ENCODE results near the gene NMNAT2. TPM values are rescaled to one million over a fixed set of nuclear protein-coding genes. Genes with fewer than 3 reads are reported as not detected.
"Not testable (repeated sequence)": the region's sequence is repeated elsewhere in the genome, so short reads cannot be mapped to it uniquely, and the experiment has no call there.

Gene NMNAT2
- total RNA-seq, 4 donors from 2014 or later = 0.60 to 1.7 (median 0.92) TPM

DNA sequence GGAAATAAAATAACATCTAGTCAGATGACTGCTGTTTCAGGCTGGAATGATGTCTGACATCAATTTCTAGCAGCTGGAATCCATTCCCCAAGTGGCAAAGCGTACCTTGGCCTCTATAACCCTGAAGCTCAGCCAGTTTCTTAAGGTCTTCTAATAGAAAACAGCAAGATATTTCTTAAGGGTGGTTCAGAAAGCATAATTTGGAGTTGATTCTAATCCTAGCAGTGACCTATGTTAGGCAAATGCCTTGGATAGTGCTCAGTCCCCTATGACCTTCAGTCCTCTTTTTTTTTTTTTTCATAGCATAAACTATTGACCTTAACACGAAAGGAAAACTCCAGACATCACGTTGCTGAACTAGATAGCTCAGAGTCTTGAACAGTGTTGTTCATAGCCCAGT, 175.6 kb downstream of the NMNAT2 start:
- peak in 1 of 2 donors; percentile 64 for DNase-seq (ENCODE audit: low spot score in 2 of 2)
- WGBS, 2 donors = 35 to 38% methylated on average over 3 of the region's 3 CpGs
- Histone ChIP-seq H3K27ac (peak overlapping the region; percentile 65 to 88 (median 78)), H3K4me1 (peaks cover 0 to 56% (median 10%) of the 10 kb centered on the region in 4 donors), H3K9me3 (no peaks in the 10 kb centered on the region), H3K27me3 (no peaks in the 10 kb centered on the region), H3K4me3 (no peak overlapping the region), H3K36me3 (no peaks in the 10 kb centered on the region)
- TF ChIP-seq EP300 (IDR thresholded peaks at IDR 0.05) (peak; percentile 68 to 91), POLR2A (IDR thresholded peaks at IDR 0.05) (peak in 1 of 2 donors; percentile 13), CTCF (IDR thresholded peaks at IDR 0.05) (no peak)

DNA sequence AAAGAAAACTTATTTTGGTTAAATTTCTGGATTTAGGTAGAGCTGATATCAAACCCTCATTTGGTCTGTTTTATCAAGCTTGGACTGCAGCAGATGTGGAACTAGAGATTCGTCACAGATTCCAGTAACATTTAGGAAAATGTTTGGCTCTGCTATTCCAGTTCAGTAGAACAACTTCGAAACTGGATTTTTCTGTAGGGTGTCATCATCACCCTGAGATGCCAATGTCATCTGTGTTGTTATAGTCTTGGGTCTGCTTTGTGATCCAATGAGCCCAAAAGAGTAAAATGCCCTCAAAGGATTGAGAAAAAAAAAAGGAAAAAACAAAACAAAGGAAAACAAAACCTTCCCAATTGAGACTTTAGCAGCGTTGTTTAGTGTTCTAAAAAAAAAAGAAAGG, 176.7 kb downstream of the NMNAT2 start:
- Histone ChIP-seq H3K27me3 (no peaks in the 10 kb centered on the region), H3K4me1 (peaks cover 0 to 56% (median 10%) of the 10 kb centered on the region in 4 donors), H3K4me3 (no peak overlapping the region), H3K9me3 (no peaks in the 10 kb centered on the region), H3K27ac (peak overlapping the region; percentile 65 to 88 (median 78)), H3K36me3 (no peaks in the 10 kb centered on the region)
- no peak for DNase-seq (ENCODE audit: low spot score in 2 of 2)
- no peak for TF ChIP-seq CTCF (IDR thresholded peaks at IDR 0.05)
- TF ChIP-seq POLR2A (IDR thresholded peaks at IDR 0.05) = no peak
- TF ChIP-seq EP300 (IDR thresholded peaks at IDR 0.05) = no peak
- 36 to 43% methylated on average over 3 of the region's 3 CpGs for WGBS, 2 donors

DNA sequence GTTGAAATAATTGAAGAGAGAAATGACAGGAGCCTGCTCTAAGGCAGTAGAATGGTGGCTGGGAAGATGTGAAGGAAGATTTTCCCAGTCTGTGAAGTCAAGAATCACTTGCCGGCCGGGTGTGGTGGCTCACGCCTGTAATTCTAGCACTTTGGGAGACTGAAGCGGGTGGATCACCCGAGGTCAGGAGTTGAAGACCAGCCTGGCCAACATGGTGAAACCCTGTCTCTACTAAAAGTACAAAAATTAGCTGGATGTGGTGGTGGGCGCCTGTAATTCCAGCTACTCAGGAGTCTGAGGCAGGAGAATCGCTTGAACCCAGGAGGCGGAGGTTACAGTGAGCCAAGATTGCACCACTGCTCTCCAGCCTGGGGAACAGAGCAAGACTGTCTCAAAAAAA, 177.3 kb downstream of the NMNAT2 start:
- not testable (repeated sequence) for H3K9me3 ChIP-seq; H3K36me3 ChIP-seq; H3K27me3 ChIP-seq; DNase-seq (ENCODE audit: low spot score in 2 of 2); H3K4me3 ChIP-seq
- 89 to 92% methylated on average over 8 of the region's 8 CpGs for WGBS, 2 donors
- peak overlapping the region; percentile 2 to 88 (median 76) for H3K27ac ChIP-seq
- H3K4me1 ChIP-seq = peaks cover 0 to 56% (median 10%) of the 10 kb centered on the region in 4 donors

DNA sequence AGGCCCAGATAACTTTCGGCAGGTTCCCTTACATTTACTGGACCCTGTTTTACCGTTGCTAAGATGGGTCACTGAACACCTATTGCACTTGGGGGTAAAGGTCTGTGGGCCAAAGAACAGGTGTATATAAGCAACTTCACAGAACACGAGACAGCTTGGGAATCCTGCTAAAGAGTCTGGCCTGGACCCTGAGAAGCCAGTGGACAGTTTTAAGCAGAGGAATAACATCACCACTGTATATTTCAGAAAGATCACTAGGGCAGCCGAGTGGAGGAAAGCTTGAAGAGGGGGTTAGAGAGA, 177.7 kb downstream of the NMNAT2 start:
- 92 to 93% methylated on average over 4 of the region's 4 CpGs for WGBS, 2 donors
- no peak overlapping the region for H3K4me3 ChIP-seq
- no peak for DNase-seq (ENCODE audit: low spot score in 2 of 2)
- H3K4me1 ChIP-seq = peaks cover 0 to 56% (median 10%) of the 10 kb centered on the region in 4 donors
- H3K27me3 ChIP-seq = no peaks in the 10 kb centered on the region
- no peaks in the 10 kb centered on the region for H3K36me3 ChIP-seq
- H3K27ac ChIP-seq = peak overlapping the region; percentile 2 to 88 (median 76)
- no peaks in the 10 kb centered on the region for H3K9me3 ChIP-seq
- TF ChIP-seq EP300 (IDR thresholded peaks at IDR 0.05) = no peak
- TF ChIP-seq CTCF (IDR thresholded peaks at IDR 0.05) = no peak
- TF ChIP-seq POLR2A (IDR thresholded peaks at IDR 0.05) = no peak

DNA sequence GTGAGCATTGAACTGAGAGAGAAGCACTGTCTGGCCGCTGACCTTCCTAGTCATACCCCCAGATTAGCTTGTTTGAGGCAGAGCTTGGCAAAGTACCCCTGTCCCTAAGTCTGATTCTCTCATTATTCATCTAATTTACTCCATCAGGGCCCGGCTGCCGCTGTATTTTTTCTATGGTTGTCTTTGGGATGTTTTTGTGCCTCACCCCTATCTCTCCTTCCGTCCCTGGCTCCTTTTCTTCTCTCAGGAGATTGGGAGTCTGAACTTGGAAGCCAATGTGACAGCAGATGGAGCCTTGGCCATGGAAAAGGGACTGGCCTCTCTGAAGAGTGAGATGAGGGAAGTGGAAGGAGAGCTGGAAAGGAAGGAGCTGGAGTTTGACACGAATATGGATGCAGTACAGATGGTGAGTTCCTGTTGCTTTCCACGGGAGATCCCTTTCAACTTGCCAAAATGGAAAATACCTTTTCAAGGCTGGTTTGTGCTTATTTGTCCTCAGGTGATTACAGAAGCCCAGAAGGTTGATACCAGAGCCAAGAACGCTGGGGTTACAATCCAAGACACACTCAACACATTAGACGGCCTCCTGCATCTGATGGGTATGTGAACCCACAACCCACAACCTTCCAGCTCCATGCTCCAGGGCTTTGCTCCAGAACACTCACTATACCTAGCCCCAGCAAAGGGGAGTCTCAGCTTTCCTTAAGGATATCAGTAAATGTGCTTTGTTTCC, 178.2 kb downstream of the NMNAT2 start:
- Histone ChIP-seq H3K4me1 (peaks cover 0 to 55% (median 10%) of the 10 kb centered on the region in 4 donors), H3K27me3 (no peaks in the 10 kb centered on the region), H3K4me3 (no peak overlapping the region), H3K36me3 (no peaks in the 10 kb centered on the region), H3K27ac (peak overlapping the region; percentile 10 to 88 (median 76)), H3K9me3 (no peaks in the 10 kb centered on the region)
- 75 to 78% methylated on average over 8 of the region's 8 CpGs for WGBS, 2 donors
- TF ChIP-seq POLR2A (IDR thresholded peaks at IDR 0.05) = no peak
- TF ChIP-seq EP300 (IDR thresholded peaks at IDR 0.05) = no peak
- no peak for TF ChIP-seq CTCF (IDR thresholded peaks at IDR 0.05)
- no peak for DNase-seq (ENCODE audit: low spot score in 2 of 2)
